ENCODE data around the gene ACAP1. TPM values are rescaled to one million over a fixed set of nuclear protein-coding genes. Genes with fewer than 3 reads are reported as not detected.

The ACAP1 gene
- 2.4 and 5.7 TPM in 2 replicates for total RNA-seq

DNA sequence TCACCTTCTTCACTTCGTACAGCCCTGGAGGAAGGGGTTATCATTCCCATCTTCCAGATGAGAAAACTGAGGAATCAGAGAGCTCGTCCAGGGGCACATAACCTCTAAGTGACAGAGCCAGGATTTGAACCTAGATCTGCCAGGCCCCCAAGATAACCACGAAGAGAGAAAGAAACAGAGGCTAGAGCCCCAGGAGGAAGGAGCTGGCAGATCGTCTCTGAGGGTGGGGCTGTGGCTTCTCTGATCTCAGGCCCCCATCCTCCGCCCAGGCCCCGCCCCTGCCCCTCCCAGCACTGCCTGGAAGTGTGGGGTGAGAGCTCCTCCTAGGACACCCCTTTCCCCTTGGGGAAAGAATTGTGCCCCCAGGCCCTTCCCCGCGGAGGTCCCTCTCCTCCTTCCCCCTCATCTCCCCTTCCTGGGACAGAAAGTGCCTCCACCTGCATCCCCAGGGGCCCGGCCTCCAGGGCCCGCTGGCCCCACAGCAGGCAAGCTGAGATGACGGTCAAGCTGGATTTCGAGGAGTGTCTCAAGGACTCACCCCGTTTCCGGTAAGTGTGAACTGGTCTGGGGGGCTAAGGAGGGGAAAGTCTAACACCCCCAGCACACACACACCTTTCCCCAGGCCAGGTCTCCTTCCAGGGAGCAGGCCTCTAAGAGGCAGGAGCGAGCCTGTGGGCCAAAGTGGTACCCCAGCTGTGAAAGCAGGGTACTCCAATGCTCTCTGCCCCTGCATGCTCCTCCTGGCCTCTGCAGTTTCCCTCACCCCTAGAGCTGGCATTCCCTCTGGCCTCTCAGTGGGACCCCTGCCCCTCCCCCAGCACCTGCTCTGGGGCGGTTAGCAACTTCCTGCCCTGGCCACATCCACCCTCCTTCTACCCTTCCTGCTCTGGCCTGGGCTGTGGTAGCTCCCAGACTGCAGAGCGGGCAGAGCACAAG is at the start of gene ACAP1:
TSS of gene ACAP1 (plus strand) at position 290 of the 936 bp plus-strand sequence. CDS start at position 496, 206 bp downstream.

GRCh38 chr17:7294614-7295153 is 41.6 kb upstream of the ACAP1 start, which contains the start of gene YBX2:
Gene YBX2 (minus strand): TSS chr17:7294639. CDS start chr17:7294500, 139 bp downstream.

GRCh38 chr17:7306911-7307685 is 29.2 kb upstream of the ACAP1 start, which contains the start of gene EIF5A:
Gene EIF5A (plus strand): TSS chr17:7307628. CDS start chr17:7309636, 2,008 bp downstream.

GRCh38 chr17:7314719-7315569 is 21.4 kb upstream of the ACAP1 start, which contains the start of gene GPS2:
Gene GPS2 (minus strand): TSS chr17:7315360. CDS start chr17:7315052, 308 bp downstream.

DNA sequence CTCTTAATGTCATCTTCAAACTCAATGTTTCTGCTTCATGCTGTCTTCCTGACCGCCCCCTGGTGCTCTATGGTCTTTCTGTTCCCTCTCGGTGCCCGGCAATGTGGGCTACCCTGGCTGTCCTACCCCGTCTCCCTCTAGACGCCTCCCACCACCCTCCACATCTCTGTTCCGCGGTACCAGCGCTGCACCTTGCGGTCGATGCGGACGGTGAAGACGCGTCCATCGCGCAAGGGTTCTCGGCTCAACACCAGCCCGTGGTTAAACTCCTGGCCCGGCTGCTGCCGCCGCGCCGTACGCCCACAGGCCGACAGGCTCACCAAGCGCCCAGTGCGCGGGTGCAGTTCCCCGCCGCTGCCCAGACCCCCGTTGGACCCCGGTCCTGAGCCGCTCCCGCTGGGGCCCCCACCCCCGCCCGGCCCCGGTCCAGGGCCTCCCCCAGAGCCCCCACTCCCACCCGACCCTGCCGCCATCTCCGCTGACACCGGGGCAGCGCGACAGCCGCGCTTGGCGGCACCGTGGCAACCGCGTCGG is 7.4 kb upstream of the ACAP1 start, which contains the start of gene NEURL4:
TSS of gene NEURL4 (minus strand) at position 496 of the 534 bp plus-strand sequence. CDS start at position 473, 23 bp downstream.

DNA sequence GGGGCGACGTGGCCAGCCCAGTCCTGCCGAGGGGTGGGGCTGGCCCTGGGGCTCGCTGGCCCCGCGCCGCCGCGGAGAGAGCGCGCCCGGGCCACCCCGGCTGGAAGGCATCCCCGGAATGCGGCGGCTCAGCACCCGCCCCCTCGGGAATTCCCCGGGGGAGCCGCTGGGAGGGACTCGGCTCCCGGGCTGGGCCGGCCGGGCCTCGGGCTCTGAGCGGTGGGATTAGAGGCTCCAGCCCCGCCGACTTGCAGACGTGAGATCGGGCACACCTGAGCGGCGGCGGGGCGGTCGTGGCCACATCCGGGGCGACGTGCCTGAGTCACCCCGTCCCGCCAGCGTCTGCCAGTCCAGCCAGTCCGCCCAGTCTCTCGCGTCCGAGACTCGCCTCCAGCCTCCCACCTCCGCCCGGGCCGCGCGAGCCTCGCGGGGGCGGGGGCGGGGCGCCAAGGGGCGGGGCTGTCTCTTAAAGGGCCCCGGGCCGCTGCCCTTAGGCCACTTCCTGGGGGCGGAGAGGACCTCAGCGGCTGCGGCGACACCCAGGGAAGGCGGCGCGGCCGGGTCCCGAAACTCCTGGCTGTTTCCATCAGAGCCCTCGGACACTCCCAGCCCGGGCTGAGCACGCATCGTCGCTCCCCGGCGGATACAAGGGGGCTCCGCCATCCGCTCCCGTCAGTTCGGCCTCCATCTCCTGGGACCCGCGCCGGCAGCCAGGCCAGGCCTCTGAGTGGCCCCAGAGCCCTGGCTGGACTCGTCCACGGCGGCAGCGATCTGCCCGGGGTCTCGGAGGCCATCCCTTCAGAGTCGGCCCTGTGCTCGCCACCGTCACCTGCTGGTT is 15.6 kb downstream of the ACAP1 start, which contains the start of gene KCTD11:
TSS of gene KCTD11 (plus strand) at position 498 of the 838 bp plus-strand sequence.

GRCh38 chr17:7355053-7355452 is 18.7 kb downstream of the ACAP1 start, which contains the start of gene TMEM95:
Gene TMEM95 (plus strand): TSS chr17:7355156. CDS start chr17:7355205, 49 bp downstream.

GRCh38 chr17:7380855-7381683 is 44.7 kb downstream of the ACAP1 start, which contains the start of gene TNK1:
Gene TNK1 (plus strand): TSS chr17:7381089. CDS start chr17:7382927, 1,838 bp downstream.

GRCh38 chr17:7394452-7395191 is 58.3 kb downstream of the ACAP1 start, which contains the start of gene PLSCR3:
Gene PLSCR3 (minus strand): TSS chr17:7394525. CDS start chr17:7394110, 415 bp downstream.

Other genes starting within 250 kb of the ACAP1 start
- not detected in 2 replicates for gene ASGR2, start 221.7 kb upstream of the ACAP1 start, total RNA-seq
- 1.3 and 1.4 TPM in 2 replicates for gene ASGR1, start 157.2 kb upstream of the ACAP1 start, total RNA-seq
- gene DLG4, start 116.7 kb upstream of the ACAP1 start, total RNA-seq, result 15.9 and 19.2 TPM in 2 replicates
- gene ACADVL, start 116.6 kb upstream of the ACAP1 start, total RNA-seq, result 162 and 238 TPM in 2 replicates
- gene DVL2, start 102.0 kb upstream of the ACAP1 start, total RNA-seq, result 95.3 and 99.5 TPM in 2 replicates
- gene PHF23, start 97.1 kb upstream of the ACAP1 start, total RNA-seq, result 42.5 and 45.5 TPM in 2 replicates
- 74.6 and 149 TPM in 2 replicates for gene GABARAP, start 94.1 kb upstream of the ACAP1 start, total RNA-seq
- 25.7 and 27.9 TPM in 2 replicates for gene CTDNEP1, start 84.8 kb upstream of the ACAP1 start, total RNA-seq
- gene ELP5, start 84.3 kb upstream of the ACAP1 start, total RNA-seq, result 33.0 and 35.5 TPM in 2 replicates
- 2.1 and 4.5 TPM in 2 replicates for gene CLDN7, start 74.1 kb upstream of the ACAP1 start, total RNA-seq
- under 0.01 TPM in 2 replicates for gene SLC2A4, start 54.8 kb upstream of the ACAP1 start, total RNA-seq
- gene YBX2, start 41.9 kb upstream of the ACAP1 start, total RNA-seq, result under 0.01 TPM in 2 replicates
- gene EIF5A, start 28.9 kb upstream of the ACAP1 start, total RNA-seq, result 450 and 1,318 TPM in 2 replicates
- 34.6 and 43.2 TPM in 2 replicates for gene GPS2, start 21.2 kb upstream of the ACAP1 start, total RNA-seq
- gene NEURL4, start 7.2 kb upstream of the ACAP1 start, total RNA-seq, result 24.0 and 32.6 TPM in 2 replicates
- gene KCTD11, start 15.6 kb downstream of the ACAP1 start, total RNA-seq, result 6.5 and 9.4 TPM in 2 replicates
- not detected in 2 replicates for gene TMEM95, start 18.6 kb downstream of the ACAP1 start, total RNA-seq
- gene TNK1, start 44.6 kb downstream of the ACAP1 start, total RNA-seq, result under 0.01 and 0.66 TPM in 2 replicates
- gene PLSCR3, start 58.0 kb downstream of the ACAP1 start, total RNA-seq, result 11.4 and 20.5 TPM in 2 replicates
- 69.7 and 102 TPM in 2 replicates for gene TMEM256, start 67.6 kb downstream of the ACAP1 start, total RNA-seq
- 8.2 and 10.7 TPM in 2 replicates for gene NLGN2, start 71.3 kb downstream of the ACAP1 start, total RNA-seq
- gene SPEM1, start 83.8 kb downstream of the ACAP1 start, total RNA-seq, result not detected in 2 replicates
- gene SPEM2, start 89.1 kb downstream of the ACAP1 start, total RNA-seq, result not detected in 2 replicates
- not detected in 2 replicates for gene SPEM3, start 92.3 kb downstream of the ACAP1 start, total RNA-seq
- gene TMEM102, start 98.9 kb downstream of the ACAP1 start, total RNA-seq, result 1.2 and 2.2 TPM in 2 replicates
- 0.77 and 1.7 TPM in 2 replicates for gene FGF11, start 103.0 kb downstream of the ACAP1 start, total RNA-seq
- 3.4 and 6.6 TPM in 2 replicates for gene CHRNB1, start 108.5 kb downstream of the ACAP1 start, total RNA-seq
- 14.8 and 24.1 TPM in 2 replicates for gene ZBTB4, start 143.1 kb downstream of the ACAP1 start, total RNA-seq
- gene SLC35G6, start 144.9 kb downstream of the ACAP1 start, total RNA-seq, result not detected in 2 replicates
- 90.6 and 114 TPM in 2 replicates for gene POLR2A, start 147.8 kb downstream of the ACAP1 start, total RNA-seq
- 6.1 and 10.0 TPM in 2 replicates for gene TNFSF12, start 212.5 kb downstream of the ACAP1 start, total RNA-seq
- 0.44 and 0.75 TPM in 2 replicates for gene TNFSF13, start 222.2 kb downstream of the ACAP1 start, total RNA-seq
- 73.1 and 83.8 TPM in 2 replicates for gene SENP3, start 225.4 kb downstream of the ACAP1 start, total RNA-seq
- gene CD68, start 243.1 kb downstream of the ACAP1 start, total RNA-seq, result 12.8 and 16.2 TPM in 2 replicates
- 77.5 and 140 TPM in 2 replicates for gene MPDU1, start 247.3 kb downstream of the ACAP1 start, total RNA-seq

All from uterine smooth muscle cell (primary cell).